Endometrial microvascular endothelial cells (primary cell): Measurements from ENCODE around the gene MME. TPM values are rescaled to one million over a fixed set of nuclear protein-coding genes. Genes with fewer than 3 reads are reported as not detected.
"Not testable (repeated sequence)": the region's sequence is repeated elsewhere in the genome, so short reads cannot be mapped to it uniquely, and the experiment has no call there.

Experiments
- in situ Hi-C: cut with HindIII; loops from 2 replicates; pipeline ENCODE4 v1.10.0; 2017; ENCODE audit warnings: low sequenced_read_pairs, low pct_unique_long_range_greater_than_20kb; ENCODE audit errors: inconsistent ontology term
- total RNA-seq: library from RNA; depleted of rRNA; stranded (reverse); fragments of >200 nt; gene quantifications from one replicate; pipeline ENCODE4 v1.2.3, GENCODE V29; 2015; ENCODE audit errors: inconsistent ontology term

Gene MME
- total RNA-seq, 1 donor from 2014 or later: 13.3 TPM

DNA sequence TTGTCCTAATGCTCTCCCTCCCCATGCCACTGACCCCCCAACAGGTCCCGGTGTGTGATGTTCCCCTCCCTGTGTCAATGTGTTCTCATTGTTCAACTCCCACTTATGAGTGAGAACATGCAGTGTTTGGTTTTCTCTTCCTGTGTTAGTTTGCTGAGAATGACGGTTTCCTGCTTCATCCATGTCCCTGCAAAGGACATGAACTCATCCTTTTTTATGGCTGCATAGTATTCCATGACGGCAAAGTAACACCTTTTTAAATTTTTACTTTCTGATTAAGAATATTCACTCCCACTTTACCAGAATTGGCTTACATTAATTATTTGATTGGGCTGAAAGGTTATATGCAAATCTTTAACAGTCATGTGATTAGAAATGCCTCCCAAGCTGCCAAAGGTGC, 135.9 kb downstream of the MME start:
- in situ Hi-C loops: not testable (repeated sequence)

DNA sequence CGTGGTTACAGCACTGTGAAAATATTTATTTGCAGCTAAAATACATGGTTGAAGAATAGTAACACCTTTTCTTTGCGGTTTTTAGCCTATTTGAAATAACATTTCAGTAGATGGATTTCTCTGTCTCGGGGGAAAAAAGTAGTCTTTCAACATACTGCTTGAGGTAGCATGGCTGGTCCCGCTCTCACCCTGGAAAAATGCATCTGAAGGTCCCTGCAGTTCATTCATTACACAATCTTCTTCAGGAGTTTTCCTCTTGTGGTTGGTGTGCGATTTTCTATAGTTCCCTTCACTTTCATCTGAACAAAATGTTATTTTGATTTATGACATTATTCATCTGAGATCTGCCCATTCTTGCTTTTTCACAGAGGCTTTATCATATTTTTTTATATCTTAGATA, 137.5 kb downstream of the MME start:
- in situ Hi-C loops: no loop called here

- in situ Hi-C loops: no loop called here
Measured at GRCh38 chr3:155218462-155218861, 138.3 kb downstream of the MME start.

DNA sequence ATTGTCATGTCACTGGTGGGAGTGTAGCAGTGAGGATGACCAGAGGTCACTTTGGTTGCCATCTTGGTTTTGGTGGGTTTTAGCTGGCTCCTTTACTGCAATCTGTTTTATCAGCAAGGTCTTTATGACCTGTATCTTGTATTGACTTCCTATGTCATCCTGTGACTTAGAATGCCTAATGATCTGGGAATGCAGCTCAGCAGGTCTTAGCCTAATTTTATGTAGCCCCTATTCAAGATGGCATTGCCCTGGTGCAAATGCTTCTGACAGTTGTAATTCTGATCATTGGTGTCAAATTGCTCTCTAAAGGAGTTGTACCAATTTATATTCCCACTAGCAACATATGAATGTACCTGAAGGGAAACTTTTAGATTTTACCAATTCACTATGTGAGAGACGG, 139.0 kb downstream of the MME start:
- in situ Hi-C loops: no loop called here

GRCh38 chr3:155225417-155225816, 145.3 kb downstream of the MME start:
- in situ Hi-C loops: no loop called here

GRCh38 chr3:155227141-155227540, 147.0 kb downstream of the MME start:
- in situ Hi-C loops: no loop called here

- in situ Hi-C loops: no loop called here
Measured at GRCh38 chr3:155228676-155229075, 148.6 kb downstream of the MME start.

DNA sequence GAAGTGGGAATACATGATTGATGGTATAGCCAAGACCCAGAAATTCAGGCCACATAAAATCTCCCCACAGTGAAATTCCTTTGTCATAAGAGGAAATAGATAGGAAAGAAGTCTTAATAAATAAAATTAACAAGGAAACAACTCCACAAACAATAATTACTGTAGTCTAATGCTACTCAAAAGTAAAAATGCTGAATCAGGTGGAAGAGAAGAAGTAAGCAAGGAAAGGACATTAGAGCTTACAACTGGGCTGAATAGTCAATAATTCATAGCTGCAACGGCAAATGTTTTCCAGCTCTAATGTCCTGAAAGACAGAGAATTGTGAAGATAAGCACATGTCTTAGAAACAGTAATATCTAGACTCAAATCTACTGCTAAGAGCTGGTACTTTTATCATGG, 149.0 kb downstream of the MME start:
- in situ Hi-C loops: no loop called here

- in situ Hi-C loops: no loop called here
Measured at GRCh38 chr3:155230382-155230781, 150.3 kb downstream of the MME start.

GRCh38 chr3:155231792-155232191, 151.7 kb downstream of the MME start:
- in situ Hi-C loops: no loop called here

DNA sequence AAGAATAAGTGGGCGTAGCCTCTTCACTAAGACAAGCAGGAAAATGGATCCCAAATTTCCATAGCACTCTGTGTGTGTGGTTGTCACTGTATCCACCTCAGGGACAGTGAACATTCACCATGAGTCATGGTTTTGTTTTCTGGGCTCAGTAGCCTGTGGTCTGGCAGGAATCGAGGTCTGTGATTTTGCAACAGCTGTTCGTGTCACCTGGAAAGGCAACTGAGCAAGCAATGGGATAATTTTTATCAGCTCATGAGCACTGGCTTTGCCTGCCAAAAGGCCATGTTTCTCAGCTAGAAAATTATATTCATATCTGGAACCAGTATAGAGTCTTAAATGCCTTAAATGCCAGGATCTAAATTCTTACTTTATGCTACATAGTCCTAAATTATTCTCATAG, 152.5 kb downstream of the MME start:
- in situ Hi-C loops: no loop called here

- in situ Hi-C loops: no loop called here
Measured at GRCh38 chr3:155233213-155233612, 153.1 kb downstream of the MME start.

Other genes with a start within 250 kb of the MME start
- gene STRIT1, start 213.4 kb downstream of the MME start, total RNA-seq: not detected